ENCODE results near the gene SATB2.

Gene SATB2

DNA sequence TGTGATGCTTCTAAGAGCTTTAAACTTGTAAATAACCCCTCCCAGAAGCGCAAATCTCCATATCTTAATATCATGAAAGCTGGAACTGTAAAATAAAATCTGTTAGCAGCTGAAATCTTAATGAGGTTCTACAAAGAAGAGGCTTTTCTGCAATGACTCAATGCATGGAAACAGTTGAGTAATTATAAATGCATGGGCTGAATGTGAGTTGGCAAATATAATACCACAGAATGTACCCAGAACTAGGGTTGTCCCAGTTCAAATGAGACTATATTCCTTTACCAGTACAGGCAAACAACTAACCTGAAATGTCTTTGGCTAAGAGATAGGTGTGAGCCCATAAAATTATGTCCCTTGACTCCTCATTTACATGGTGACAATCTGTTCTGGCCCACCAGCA, 52.9 kb downstream of the SATB2 start:
- DNase-seq (ENCODE audit: low read depth): peak; percentile 27

DNA sequence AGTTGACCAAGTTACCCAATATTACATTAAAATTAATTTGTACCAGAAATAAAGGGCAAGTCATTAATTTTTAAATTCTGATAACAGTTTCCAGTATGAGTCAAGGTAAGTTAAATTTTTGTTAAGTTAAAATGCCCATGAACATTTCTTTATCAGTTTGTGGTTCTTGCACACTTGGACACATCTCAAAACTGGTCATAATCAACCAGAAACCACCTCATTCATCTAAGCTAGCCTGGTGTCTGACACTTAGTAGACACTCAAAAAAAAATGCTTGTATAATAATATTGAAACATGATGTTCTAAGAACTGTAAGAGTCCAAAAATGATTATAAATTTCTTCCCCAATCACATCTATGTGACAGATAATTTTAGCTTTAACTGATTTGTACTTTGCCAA, 62.4 kb downstream of the SATB2 start:
- DNase-seq (ENCODE audit: low read depth): no peak

DNA sequence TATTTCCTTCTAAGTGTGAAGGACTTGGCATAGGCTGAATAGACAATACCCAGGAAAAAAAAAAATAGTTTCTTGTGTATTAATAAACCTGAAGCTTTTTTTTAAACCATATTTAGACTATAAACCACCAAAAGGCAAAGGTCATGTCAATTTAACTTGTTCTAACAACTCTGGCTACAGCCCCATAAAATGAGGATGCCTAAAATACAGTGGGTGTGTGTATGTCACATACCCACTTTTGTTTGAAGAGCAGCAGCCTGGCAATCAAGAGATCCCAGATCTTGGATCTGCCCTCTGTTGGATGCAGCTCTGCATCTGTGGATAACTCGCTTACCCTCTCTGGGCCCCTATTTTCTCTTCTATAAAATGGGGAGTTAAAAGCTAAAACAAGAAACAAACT, 65.4 kb downstream of the SATB2 start:
- DNase-seq (ENCODE audit: low read depth): no peak

DNA sequence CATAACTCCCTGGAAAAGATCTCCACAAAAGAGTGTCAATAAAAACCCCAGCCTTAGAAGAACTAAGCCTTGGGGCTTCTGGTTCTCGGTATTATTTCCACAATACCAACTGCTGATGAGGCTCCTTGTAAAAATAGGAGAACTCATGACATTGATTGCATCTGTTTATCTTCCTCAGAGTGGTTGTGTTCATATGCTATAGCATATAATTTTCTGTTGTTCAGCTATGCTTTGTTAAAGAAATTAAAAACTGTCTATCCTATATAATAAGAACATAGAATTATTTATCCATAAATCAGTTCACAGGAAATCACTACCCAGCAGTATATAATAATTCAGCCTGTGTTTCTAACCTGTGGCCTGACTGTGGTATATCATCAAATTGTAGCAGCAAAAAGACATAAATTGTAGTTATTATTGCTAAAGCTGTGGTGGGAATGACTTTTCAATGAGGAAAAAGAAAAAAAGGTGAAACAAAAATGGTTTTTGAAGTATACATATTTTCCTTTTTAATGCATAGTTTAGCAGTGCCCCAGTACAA, 68.9 kb downstream of the SATB2 start:
- DNase-seq (ENCODE audit: low read depth): no peak

DNA sequence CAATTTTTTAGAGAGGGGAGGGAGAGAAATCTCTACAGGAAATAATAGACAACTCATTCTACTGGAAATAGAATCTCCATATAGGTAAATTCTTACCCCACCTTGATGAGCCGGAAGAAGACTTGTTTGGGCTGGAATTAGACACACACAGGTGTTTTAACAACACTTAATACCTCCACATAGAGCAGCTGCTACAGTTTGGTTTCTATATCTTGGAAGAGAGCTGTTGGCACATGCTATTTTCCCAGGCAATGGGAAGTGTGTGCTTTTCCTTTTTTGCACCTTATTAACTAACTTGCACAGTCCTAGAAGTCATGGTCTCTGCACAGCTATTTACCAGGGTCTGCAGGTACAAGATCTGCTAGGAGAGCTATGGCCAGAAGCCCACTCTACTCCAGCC, 73.7 kb downstream of the SATB2 start:
- DNase-seq (ENCODE audit: low read depth): no peak

DNA sequence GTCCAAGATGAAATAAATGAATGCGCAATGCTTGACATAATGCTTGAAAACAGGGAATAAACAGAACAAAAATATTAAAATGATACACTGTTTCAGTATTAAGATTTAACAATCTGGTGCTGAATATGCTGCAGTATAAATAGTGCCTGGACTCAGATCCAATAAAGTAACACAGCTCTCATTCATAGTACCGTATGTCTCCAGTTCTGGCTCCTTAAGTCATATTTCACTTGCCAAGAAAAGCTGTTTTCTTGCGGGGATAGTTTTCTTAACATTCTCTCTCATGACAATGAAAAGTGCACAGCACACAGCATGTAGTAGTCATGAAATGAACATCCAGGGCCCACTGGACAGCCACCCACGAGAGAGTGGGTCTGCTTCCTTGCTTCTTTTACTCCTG, 74.7 kb downstream of the SATB2 start:
- DNase-seq (ENCODE audit: low read depth): no peak

DNA sequence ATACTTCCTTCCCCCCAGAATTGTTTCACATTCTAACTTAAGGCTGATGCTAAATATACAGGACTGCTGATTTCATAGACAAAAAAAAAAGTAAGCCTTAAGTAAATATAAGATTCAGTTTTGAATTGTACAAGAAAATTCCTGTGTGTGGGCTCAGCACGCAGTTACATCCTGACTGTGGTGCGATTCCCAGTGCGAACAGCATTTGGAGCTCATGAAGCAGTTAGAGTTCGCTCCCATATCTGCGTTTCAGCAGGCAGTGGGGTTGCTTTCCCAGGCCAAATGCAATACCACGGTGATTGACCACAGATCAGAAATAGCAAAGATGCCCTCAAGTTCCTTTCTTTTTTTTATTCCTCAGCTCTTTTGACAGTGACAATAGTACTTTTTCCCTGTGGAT, 75.6 kb downstream of the SATB2 start:
- no peak for DNase-seq (ENCODE audit: low read depth)

DNA sequence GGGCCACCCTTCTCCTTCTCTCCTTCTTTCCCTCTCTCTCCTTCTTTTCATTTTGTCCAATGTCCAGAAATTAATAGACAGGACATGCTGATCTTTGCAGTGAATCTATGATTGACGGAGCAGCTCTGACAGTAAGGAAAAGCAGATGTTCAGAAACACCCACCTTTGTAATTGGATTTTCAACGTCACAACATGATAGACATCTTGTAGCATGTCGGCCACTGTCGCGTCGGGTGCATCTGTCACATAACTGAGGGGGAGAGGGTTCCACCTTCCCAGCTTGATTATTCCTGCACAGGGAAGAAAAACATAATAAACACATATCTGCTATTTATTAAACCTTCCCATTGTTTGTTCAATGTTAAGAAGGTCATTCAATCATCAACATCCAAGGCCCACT, 76.2 kb downstream of the SATB2 start:
- DNase-seq (ENCODE audit: low read depth): no peak

DNA sequence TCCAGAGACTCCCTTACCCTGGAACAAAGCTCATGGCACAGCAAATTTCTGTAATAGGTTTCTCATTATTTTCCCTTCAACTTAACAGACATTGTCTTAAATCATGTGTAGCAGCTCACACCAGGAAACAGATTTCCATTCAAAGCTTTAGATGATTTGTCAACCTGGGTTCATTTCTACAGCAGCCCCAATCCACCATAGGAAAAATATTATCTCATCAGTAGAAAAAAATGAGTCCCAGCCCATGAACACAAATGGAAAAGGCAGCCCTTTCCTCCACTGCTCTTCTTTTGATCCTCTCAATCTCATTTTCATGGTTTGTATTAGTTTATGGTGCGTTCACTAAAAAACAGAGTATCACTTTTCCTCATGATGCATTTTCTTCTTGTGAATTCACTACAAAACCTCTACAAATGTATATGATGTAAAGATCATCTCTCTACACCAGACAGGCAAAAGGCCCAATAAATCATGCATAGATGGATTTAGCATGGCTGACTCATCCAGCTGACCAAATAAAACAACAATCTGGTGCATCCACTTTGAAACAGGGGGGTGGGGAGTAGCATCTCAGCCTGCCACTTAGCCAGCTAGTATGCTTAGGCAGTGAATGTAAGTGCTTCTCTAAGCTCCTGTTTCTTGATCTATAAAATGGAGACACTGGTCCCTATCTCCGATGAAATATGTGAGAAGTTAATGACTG, 78.6 kb downstream of the SATB2 start:
- DNase-seq (ENCODE audit: low read depth): peak; percentile 50

DNA sequence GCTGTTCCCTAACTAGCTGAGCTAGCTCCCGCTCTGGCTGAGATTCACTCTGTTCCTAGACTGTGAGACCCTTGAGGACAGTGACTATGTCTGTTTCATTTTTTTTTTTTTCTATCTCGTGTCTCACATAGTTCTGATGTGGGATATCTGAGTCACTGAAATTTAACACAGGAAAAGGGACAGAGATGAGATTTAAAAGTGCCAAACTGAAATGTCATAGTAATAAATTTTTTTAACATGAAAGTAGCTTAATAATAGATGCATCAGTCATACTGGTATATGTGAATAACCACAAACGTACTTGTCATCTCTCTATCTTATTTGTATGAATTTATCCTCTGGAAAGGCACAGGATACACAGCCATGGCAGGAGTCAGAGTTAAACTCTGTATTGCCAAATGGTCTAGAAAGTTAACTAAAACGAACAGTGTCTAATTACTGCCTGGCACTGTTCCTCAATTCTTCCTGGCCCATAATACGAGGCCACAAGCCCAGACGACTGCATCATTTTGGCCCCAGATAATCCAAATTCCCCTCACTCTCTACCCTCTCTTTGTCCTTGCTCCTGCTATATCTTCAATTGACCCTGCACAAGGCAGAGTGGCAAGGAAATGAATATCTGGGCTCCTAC, 87.5 kb downstream of the SATB2 start:
- peak; percentile 41 for DNase-seq (ENCODE audit: low read depth)

DNA sequence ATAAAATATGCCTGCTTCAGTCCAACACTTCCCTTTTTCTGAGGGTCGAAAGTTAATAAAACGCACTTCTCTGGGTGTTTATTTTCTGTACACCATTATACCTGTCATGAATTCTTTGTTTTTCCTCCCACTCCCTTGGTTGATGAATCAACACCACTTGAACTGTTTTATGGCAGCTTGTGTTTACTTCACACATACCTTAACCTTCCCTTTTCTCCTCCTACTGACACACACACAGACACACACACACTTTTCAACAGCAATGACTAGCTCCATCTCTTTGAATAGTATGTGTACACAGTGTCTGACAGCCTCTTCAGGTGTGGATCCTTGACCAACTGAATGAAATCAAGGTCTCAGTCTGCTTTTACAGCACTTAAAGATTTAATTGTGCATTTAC, 91.3 kb downstream of the SATB2 start:
- DNase-seq (ENCODE audit: low read depth): no peak

DNA sequence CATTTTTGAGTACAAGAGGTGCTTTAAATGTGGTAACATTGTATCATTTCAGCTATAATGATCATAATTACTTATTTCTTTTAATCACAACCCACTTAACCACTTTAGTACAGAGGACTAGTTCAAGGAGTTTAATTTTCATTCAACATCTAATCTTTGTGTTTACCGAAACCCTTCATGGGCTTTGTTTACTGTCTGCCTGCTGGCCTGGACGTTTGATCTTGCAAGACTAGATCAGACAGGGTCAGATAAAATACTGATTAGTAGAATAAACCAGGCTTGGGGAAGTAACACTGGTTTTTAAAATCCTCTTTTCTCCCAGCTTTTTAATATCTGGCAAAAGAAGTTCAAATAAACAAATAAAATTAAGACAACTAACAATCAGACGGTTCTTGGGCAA, 93.6 kb downstream of the SATB2 start:
- no peak for DNase-seq (ENCODE audit: low read depth)

DNA sequence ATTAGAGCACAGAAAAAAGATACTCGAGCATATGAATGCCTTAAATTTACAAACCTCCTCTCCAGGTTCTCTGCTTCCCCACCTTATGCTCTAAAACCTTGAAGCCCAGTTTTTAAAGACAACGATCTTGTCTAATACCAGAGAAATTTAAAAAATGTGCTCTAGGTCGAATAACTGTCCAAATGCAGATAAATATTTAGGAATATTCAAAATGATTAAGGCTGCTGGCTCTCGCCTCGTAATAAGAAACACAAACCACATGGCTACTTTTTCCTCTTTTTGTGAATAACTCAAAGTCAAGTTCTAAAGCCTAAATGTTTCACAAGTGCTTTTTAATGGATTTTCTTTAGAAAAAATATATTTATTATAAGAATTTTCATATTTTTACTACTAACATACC, 101.3 kb downstream of the SATB2 start:
- DNase-seq (ENCODE audit: low read depth): no peak

DNA sequence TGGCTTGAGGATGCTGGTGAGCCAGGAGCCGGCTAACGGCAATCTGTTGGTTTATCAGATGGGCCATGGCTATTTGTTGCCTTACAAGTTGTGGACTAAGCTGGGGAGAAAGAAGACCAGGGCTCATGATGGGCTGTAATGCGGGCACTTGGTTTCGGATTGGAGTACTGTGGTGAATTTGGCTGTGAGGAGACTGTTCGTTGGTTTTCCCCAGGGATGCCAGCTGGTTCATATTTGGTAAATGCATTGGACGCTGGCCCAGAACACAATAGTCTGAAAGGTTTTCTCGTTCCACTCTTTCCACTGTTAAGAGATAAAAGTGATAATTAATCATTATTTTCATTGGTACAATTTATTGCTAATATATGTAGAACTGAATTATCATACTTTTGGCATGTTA, 108.9 kb downstream of the SATB2 start:
- no peak for DNase-seq (ENCODE audit: low read depth)

DNA sequence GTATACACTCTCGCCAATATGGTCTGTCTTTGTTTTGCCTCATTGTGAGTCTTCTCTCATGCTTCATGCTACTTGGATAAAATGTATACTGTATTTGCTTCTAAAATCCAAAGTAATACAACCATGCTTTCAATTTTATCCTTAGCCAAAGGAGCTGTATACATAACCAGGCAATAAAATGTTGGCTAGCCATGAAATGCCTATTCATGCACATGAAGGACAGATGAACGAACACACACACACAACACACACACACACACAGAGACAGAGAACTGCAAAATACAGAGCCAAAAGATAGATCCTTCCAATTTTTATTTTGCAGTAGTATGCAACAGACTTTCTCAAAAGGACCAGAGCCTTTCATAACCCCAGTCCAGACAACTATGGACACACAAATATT, 113.7 kb downstream of the SATB2 start:
- DNase-seq (ENCODE audit: low read depth): no peak

DNA sequence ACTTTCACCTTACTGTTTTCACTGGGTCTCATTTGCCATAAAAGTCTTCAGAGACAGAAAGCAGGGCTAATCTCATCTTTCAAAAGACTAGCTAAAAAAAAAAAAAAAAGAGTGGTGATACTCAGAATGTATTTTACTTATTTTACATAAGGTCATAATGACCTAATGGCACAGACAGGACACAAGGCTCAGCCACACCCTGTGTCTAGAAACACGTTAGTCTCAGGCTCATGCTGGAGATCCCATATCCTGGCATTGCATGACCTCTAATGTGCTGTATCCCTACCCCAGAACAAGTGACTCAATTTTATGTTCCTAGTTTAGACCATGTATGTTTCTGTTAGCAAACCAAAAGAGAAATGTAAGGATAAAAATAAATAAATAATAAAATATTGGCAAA, 115.4 kb downstream of the SATB2 start:
- DNase-seq (ENCODE audit: low read depth): no peak

DNA sequence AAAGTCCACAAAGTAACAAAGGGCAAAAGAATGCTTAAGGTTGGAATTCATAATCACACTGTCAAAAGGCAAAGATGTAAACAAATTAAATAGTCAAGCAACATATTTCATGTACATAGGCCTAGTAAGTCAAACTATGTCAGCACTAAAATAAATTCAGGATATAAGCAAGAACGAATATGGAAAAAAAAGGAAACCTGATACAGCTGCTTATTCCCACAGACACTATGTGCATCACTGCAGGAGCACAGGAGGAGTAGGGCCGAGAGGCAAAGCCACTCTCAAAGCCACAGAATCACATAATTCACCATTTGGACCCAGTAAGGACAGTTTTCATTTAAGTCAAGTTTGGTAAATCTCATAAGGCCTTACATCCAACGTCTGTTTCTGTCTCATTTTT, 116.6 kb downstream of the SATB2 start:
- no peak for DNase-seq (ENCODE audit: low read depth)

DNA sequence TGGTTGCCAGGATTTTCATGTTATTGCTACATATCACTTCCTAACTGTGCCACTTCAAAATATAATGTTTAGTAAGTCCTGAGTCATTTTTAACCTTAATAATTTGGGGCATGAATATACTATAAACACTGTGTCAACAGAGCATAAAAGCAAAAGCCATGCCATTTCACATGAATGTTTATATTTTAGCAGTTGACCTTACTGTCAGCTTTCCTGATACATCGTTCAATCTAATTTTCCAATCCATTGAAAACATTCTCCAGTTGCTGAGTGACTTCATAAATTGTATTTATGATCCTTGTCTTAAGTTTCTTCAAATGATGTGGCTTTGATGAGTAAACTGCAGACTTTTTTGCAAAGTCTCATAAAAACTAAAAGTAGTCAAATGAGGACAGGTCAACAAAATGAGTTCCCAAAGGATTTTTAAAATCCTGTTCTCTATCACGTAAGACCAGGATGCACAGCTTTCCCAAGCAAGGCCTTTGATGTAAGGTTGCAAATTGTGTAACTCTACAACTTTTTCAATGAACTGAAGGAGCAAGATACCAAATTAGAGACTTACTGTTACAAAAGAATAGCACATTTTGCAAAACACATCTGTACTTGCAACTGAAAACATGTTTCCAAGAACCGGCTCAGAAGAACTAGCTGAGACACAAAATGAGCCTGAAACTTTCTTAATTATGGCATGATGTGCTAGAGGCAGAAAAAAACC, 117.7 kb downstream of the SATB2 start:
- DNase-seq (ENCODE audit: low read depth): peak; percentile 76

DNA sequence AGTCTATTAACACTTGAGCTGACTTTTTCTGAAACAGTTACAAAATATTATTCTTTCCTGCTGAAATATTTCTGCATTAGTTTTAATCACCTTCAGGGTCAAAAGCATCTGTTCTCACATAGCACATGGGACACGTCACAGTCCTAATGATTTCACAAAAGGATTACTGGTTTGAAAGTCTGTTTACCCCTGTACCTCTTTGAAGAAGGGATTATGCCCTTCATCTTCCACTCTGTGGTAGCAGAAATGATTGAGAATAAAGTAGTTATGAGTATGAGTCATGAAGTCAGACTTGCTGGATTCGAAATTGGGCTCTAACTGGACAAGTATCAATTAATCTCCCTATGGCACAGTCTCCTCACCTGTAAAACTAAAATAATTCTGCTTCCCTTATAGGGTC, 121.2 kb downstream of the SATB2 start:
- no peak for DNase-seq (ENCODE audit: low read depth)

DNA sequence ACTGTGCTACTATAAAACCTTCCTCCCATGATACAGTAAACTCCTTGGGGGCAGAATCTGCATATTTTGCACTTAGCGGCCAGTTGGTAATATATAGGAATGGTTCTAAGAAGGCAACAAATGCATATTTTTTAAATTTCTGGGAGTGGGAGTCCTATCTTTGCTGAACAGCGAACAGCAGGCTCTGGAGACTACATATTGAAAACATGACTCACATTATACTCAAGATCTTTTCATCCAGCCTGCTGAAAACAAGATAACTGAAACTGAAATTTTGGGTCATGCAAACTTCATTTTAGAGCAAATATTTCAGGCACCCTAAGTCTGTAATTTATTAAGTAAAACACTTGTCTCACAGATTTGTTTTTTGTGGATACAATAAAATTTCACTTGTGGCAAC, 122.2 kb downstream of the SATB2 start:
- DNase-seq (ENCODE audit: low read depth): no peak

DNA sequence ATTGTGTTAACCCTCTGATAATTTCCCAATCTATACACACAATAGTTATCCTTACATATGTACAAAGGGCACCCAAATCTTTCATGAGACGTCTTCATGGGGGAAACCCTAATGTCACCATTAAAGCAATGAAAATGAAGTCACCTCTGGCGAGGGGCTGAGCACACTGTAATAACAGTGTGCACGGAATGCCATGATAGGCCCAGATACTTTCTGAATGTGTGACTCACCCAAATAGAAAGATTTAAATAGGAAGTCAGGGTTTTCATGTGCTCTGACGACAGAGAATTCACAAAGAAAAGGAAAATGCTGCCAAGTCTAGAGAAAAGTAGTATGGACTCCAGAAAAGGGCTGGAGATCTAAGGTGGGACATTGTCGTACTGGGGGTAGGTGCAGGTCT, 128.3 kb downstream of the SATB2 start:
- DNase-seq (ENCODE audit: low read depth): no peak

DNA sequence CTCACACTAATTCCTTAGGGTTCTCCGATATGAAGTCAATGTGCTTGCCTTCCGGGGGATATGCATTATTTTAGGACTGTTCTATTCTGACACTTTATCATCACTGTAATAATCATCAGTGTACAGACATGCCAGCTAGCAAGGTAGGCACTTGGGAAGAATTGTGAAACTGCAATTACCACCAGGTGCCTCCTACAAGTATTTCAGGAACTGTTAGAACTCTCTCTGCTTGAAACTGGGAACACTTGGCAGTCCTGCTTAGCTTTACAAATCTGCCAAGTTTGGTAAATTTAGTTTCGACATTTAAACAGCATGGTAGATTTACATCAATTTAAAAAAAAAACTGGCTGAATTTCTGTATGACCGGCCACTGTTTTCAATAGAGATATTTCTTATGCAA, 128.7 kb downstream of the SATB2 start:
- no peak for DNase-seq (ENCODE audit: low read depth)

DNA sequence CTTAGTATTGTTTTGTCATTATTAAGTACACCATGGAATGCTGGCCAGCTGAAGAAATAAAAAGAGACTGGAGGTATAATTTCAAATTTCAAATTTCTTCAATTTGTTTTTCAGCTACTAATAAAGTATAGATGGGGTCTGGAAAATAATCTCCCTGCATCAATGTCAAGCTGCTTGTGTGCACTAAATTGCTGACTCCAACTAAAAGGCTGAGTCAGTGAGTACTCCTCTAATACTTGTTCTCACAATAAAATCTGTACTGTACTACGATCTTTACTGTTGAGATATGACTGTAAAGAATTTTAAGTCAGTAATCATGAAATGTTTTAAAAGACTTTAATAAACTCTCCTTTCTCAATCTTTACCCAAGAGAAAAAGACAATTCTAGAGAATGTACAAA, 131.9 kb downstream of the SATB2 start:
- DNase-seq (ENCODE audit: low read depth): no peak

Data from GM04504 (cell line).